Measurements from ENCODE around the gene DIP2C. TPM values are rescaled to one million over a fixed set of nuclear protein-coding genes. Genes with fewer than 3 reads are reported as not detected.

DIP2C gene
- total and polyA plus RNA-seq, 2 experiments from 2014 or later, result 9.1 to 15.8 TPM

DNA sequence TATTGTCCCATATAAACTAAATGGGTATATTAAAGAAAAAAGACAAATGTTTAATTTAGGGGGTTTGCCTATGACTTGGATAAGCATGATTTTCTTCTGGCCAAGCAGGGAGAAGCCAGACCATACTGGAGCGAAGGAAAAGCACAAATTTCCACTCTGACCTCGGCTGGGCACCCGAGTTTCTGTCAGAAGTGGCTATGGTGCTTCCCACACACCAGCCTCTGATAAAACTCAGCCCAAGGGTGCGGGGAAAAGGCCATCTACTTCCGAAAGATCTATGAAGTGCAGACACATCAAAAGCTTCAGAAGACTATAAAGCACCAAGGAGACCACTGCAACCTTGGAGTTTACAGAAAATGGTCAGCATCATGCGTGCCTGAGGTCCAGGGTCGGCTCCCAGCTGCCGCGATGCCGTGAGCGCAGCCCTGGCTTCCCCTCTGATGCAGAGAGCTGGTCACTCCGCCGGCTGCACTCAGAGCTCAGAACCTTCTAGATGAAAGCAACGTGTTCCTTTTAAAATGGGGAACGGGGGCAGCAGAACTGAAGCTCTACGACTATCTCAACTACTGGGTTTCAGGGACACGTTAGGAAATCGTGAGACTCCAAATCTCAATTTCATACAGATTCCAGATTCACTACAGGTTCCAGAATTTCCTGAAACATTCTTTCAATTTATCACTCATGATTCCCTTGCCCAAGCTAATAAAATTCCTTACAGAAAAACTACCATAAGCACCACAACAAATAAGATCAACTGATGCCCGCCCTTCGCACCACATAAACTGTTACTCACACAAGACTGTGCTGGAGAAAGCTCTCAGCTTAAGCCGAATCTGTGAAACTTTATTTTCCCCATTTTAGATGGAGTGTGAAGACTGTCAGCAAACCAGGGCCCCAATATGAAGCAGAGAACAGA is 84.5 kb downstream of the DIP2C start:
- Histone ChIP-seq H3K4me1 (ENCODE audit: low read depth) (peaks cover 10% of the 10 kb centered on the region), H3K36me3 (no peaks in the 10 kb centered on the region), H3K27me3 (no peaks in the 10 kb centered on the region), H3K27ac (no peak overlapping the region), H3K9me3 (ENCODE audit: low read depth) (no peaks in the 10 kb centered on the region), H3K4me3 (no peak overlapping the region)
- TF ChIP-seq CTCF (IDR thresholded peaks at IDR 0.05; ENCODE audit: low read depth, low read length), result no peak
- no peak for DNase-seq (ENCODE audit: low read depth in 1 of 2, low spot score in 1 of 2)

DNA sequence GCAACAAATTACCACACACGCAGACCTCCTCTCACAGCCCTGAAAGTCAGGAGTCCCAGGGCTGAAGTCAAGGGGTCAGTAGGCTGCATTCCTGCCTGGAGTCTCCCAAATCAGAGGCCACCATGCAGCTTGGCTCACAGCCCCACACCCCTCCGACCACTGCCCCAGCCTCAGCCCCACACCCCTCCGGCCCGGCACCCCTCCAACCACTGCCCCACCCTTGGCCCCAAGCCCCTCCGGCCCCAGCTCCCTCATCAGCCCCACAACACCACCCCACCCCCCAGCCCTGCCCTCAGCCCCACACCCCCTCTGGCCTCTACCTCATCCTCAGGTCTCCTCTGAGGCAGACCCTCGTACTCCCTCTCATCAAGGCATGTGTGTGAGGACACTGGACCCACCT is 85.7 kb downstream of the DIP2C start:
- Histone ChIP-seq H3K27me3 (no peaks in the 10 kb centered on the region), H3K9me3 (ENCODE audit: low read depth) (no peaks in the 10 kb centered on the region), H3K27ac (no peak overlapping the region), H3K36me3 (no peaks in the 10 kb centered on the region), H3K4me1 (ENCODE audit: low read depth) (peaks cover 3% of the 10 kb centered on the region), H3K4me3 (no peak overlapping the region)
- DNase-seq (ENCODE audit: low read depth in 1 of 2, low spot score in 1 of 2), result no peak
- TF ChIP-seq CTCF (IDR thresholded peaks at IDR 0.05; ENCODE audit: low read depth, low read length), result no peak

DNA sequence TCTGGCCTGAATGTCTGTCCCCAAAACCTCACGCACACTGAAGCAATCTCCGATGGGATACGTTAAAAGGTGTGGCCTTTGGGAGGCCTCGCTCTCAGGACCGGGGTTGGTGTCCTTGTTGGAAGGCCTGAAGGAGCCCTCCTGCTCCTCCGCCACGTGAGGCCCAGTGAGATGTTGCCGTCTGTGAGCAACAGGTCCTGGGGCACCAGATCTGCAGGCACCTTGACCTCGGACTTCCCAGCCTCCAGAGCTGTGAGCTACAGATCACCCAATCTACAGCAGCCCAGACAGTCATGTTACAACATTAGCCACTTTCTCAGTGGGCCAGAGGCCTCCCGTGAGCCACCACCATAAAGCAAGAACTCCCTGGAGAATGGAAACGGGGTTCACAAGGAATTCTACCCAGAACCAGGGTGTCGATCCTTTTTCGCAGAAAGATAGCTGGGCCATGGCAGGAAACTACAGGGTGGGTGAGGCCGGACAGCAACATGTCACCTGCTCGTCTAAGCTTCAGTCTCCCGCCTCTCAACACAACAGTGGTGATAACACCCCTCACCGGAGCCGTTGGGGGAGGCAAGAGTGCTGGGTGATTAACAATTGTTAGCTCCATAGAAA is 87.0 kb downstream of the DIP2C start:
- DNase-seq (ENCODE audit: low read depth in 1 of 2, low spot score in 1 of 2), result no peak
- Histone ChIP-seq H3K4me3 (no peak overlapping the region), H3K36me3 (no peaks in the 10 kb centered on the region), H3K27ac (no peak overlapping the region), H3K9me3 (ENCODE audit: low read depth) (no peaks in the 10 kb centered on the region), H3K4me1 (ENCODE audit: low read depth) (peaks cover 3% of the 10 kb centered on the region), H3K27me3 (no peaks in the 10 kb centered on the region)
- no peak for TF ChIP-seq CTCF (IDR thresholded peaks at IDR 0.05; ENCODE audit: low read depth, low read length)

DNA sequence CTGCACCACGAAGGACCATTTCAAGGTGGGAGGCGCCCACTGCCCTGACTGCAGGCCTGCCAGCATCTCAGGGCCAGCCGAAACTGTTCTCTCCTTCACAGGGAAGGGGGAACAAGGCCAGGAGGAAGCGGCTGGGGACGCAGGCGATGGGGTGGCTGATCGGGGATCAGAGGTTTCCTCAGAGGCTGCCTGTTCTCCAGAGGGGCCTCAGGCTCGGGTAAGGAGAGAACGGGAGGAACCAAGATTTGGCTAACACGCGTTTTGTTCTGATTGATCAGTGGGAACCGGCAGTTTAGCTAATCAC is 87.9 kb downstream of the DIP2C start:
- H3K27ac ChIP-seq, result no peak overlapping the region

More for the DNA sequence above, 87.9 kb downstream of the DIP2C start:
- no peaks in the 10 kb centered on the region for H3K36me3 ChIP-seq
- no peaks in the 10 kb centered on the region for H3K9me3 ChIP-seq (ENCODE audit: low read depth)
- no peak for TF ChIP-seq CTCF (IDR thresholded peaks at IDR 0.05; ENCODE audit: low read depth, low read length)
- peaks cover 3% of the 10 kb centered on the region for H3K4me1 ChIP-seq (ENCODE audit: low read depth)
- DNase-seq (ENCODE audit: low read depth in 1 of 2, low spot score in 1 of 2), result no peak
- no peaks in the 10 kb centered on the region for H3K27me3 ChIP-seq
- H3K4me3 ChIP-seq, result no peak overlapping the region
